GM12878 (cell line): ENCODE measurements around the gene LBH. TPM values are rescaled to one million over a fixed set of nuclear protein-coding genes. Genes with fewer than 3 reads are reported as not detected.

Experiments
- ATAC-seq: fragments of 200-7000 bp; cut with Tn5 transposase; 3 replicates; pipeline ENCODE4 v1.9.1; 2020; ENCODE audit warnings: mild to moderate bottlenecking, moderate library complexity
- BruUV-seq: library from RNA; stranded (reverse); fragments of 400-500 nt; replicated peaks from 2 replicates; lab custom pipeline; 2021; lab: Mats Ljungman, UMichigan
- CTCF ChIA-PET: fragments of 300-600 bp; sonication (Branson Sonifier 250); formaldehyde crosslinking; extraction: SDS; loops from one replicate; lab custom pipeline; 2021; ENCODE audit warnings: inconsistent platforms; lab: Yijun Ruan, JAX
- POLR2A ChIA-PET: fragments of 350-600 bp; formaldehyde crosslinking; extraction: SDS; loops from one replicate; lab custom pipeline; 2021; ENCODE audit warnings: inconsistent platforms; lab: Charles Lee
- RAD21 ChIA-PET: fragments of 300-600 bp; sonication (Branson Sonifier 250); formaldehyde crosslinking; loops from one replicate; lab custom pipeline; 2023; ENCODE audit warnings: antibody characterized with exemption; ENCODE audit not compliant: unreplicated experiment; lab: Charles Lee
- SMC1A ChIA-PET: fragments of 300-600 bp; sonication (Branson Sonifier 250); formaldehyde crosslinking; loops from one replicate; lab custom pipeline; 2023; ENCODE audit not compliant: unreplicated experiment, uncharacterized antibody; lab: Charles Lee
- DNase-seq: peaks from one replicate; pipeline ENCODE4 v3.0.0-alpha.2; 2011; ENCODE audit warnings: low read depth, low spot score
- FAIRE-seq: peaks from 3 replicates; lab custom pipeline; 2011; peaks lifted over from hg19 to GRCh38; lab: Jason Lieb, UNC
- H2AFZ ChIP-seq: 2 replicates; pipeline ENCODE4 v1.6.0; 2011; ENCODE audit warnings: low read depth, low read length, control low read depth; ENCODE audit not compliant: control insufficient read depth
- H3K27ac ChIP-seq: 2 replicates; pipeline ENCODE4 v1.5.1; 2011; ENCODE audit warnings: control low read depth; ENCODE audit not compliant: control insufficient read depth, insufficient read depth
- H3K27me3 ChIP-seq, 2 experiments: replicated peaks in 1 of 2; 2 replicates each; pipeline versions ENCODE4 v1.6.0 to v1.6.1; 2011; ENCODE audit warnings: low read length in 1 of 2; ENCODE audit not compliant: control insufficient read depth in 2 of 2, insufficient read depth in 2 of 2
- H3K36me3 ChIP-seq, 2 experiments: 2 replicates each; pipeline ENCODE4 v1.5.1; 2011; ENCODE audit warnings: low read length in 1 of 2; ENCODE audit not compliant: control insufficient read depth in 2 of 2, insufficient read depth in 2 of 2
- H3K4me1 ChIP-seq: 2 replicates; pipeline ENCODE4 v1.6.1; 2011; ENCODE audit warnings: mild to moderate bottlenecking, low read length, moderate library complexity, mixed read lengths; ENCODE audit not compliant: control insufficient read depth, insufficient read depth
- H3K4me2 ChIP-seq: 2 replicates; pipeline ENCODE4 v1.6.0; 2011; ENCODE audit warnings: control low read depth; ENCODE audit not compliant: control insufficient read depth, insufficient read depth
- H3K4me3 ChIP-seq: fragments of 200-600 bp; sonication (generic); 2 replicates; pipeline ENCODE4 v1.5.1; 2016
- H3K79me2 ChIP-seq: 2 replicates; pipeline ENCODE4 v1.6.0; 2011; ENCODE audit warnings: low read length; ENCODE audit not compliant: control insufficient read depth, insufficient read depth
- H3K9ac ChIP-seq: 2 replicates; pipeline ENCODE4 v1.8.0; 2011; ENCODE audit warnings: low read length, control low read depth, mixed read lengths; ENCODE audit not compliant: control insufficient read depth, insufficient read depth
- H3K9me3 ChIP-seq: replicated peaks from 3 replicates; pipeline ENCODE4 v1.5.1; 2011; ENCODE audit warnings: mild to moderate bottlenecking, low read length; ENCODE audit not compliant: control insufficient read depth, insufficient read depth
- H4K20me1 ChIP-seq: 2 replicates; pipeline ENCODE4 v1.6.0; 2011; ENCODE audit not compliant: control insufficient read depth, insufficient read depth
- EGR1 ChIP-seq, 2 experiments: IDR thresholded peaks; 1 replicate in 1 of 2; 2 replicates in 1 of 2; pipeline ENCODE4 v1.6.1; 2011 to 2012; ENCODE audit warnings: low read depth in 2 of 2, low read length in 2 of 2, borderline replicate concordance in 1 of 2, mild to moderate bottlenecking in 1 of 2, moderate library complexity in 1 of 2
- ETV6 ChIP-seq, 2 experiments: fragments of 450-650 bp in 1 of 2; IDR thresholded peaks in 1 of 2; conservative IDR thresholded peaks in 1 of 2; 2 replicates each; pipeline ENCODE4 v1.6.1; 2014; ENCODE audit warnings: antibody characterized with exemption in 1 of 2, borderline replicate concordance in 1 of 2, low read depth in 1 of 2, mild to moderate bottlenecking in 1 of 2, moderate library complexity in 1 of 2
- MEF2A ChIP-seq: IDR thresholded peaks from 2 replicates; pipeline ENCODE4 v1.6.1; 2011; ENCODE audit warnings: low read depth, mild to moderate bottlenecking, low read length, moderate library complexity; ENCODE audit not compliant: insufficient read depth
- NFYA ChIP-seq: IDR thresholded peaks from 2 replicates; pipeline ENCODE4 v1.6.1; 2011; ENCODE audit warnings: low read depth, mild to moderate bottlenecking, low read length, improper control_type of control experiment, borderline replicate concordance
- NFYB ChIP-seq: IDR thresholded peaks from 2 replicates; pipeline ENCODE4 v1.6.1; 2011; ENCODE audit warnings: low read depth, mild to moderate bottlenecking, low read length, improper control_type of control experiment, moderate library complexity; ENCODE audit not compliant: insufficient read depth
- NR2C1 ChIP-seq: fragments of 450-650 bp; IDR thresholded peaks from 2 replicates; pipeline ENCODE4 v1.6.1; 2017; ENCODE audit warnings: antibody characterized with exemption, mild to moderate bottlenecking, moderate library complexity
- RB1 ChIP-seq: fragments of 450-650 bp; formaldehyde crosslinking; IDR thresholded peaks from 2 replicates; pipeline ENCODE4 v1.6.1; 2017; ENCODE audit warnings: mild to moderate bottlenecking, borderline replicate concordance
- TAF1 ChIP-seq: IDR thresholded peaks from 2 replicates; pipeline ENCODE4 v1.6.1; 2011; ENCODE audit warnings: mild to moderate bottlenecking, low read depth, low read length, borderline replicate concordance
- TARDBP ChIP-seq: IDR thresholded peaks from 2 replicates; pipeline ENCODE4 v1.6.1; 2016; ENCODE audit warnings: borderline replicate concordance
- TCF3 ChIP-seq: IDR thresholded peaks from 2 replicates; pipeline ENCODE4 v1.6.1; 2012; ENCODE audit warnings: low read depth, mild to moderate bottlenecking, low read length, borderline replicate concordance; ENCODE audit not compliant: insufficient read depth
- ZNF217 ChIP-seq: fragments of 450-650 bp; IDR thresholded peaks from 2 replicates; pipeline ENCODE4 v1.6.1; 2017; ENCODE audit warnings: antibody characterized with exemption, mild to moderate bottlenecking
- ZNF274 ChIP-seq: IDR thresholded peaks from one replicate; pipeline ENCODE4 v1.8.0; 2011; ENCODE audit not compliant: insufficient read length, insufficient read depth
- ZSCAN29 ChIP-seq: fragments of 450-650 bp; IDR thresholded peaks from 2 replicates; pipeline ENCODE4 v1.6.1; 2017; ENCODE audit warnings: mild to moderate bottlenecking, moderate library complexity
- WGBS: methylation state at CpG from one replicate; pipeline ENCODE4 v1.1.6; 2016; ENCODE audit warnings: low lambda C conversion rate; ENCODE audit not compliant: insufficient replicate concordance, insufficient coverage; ENCODE audit errors: missing lambda C conversion rate; 5-methylcytosine and 5-hydroxymethylcytosine counted together
- in situ Hi-C: fragments of 300-500 bp; cut with MboI; formaldehyde crosslinking; loops from 9 replicates; pipeline ENCODE4 v1.14.3; 2018; ENCODE audit warnings: mixed read lengths
- intact Hi-C: fragments of 100-400 bp; cut with micrococcal nuclease; formaldehyde crosslinking; loops from one replicate; pipeline ENCODE4 v1.14.2; 2022; ENCODE audit not compliant: unreplicated experiment
- polyA plus RNA-seq, 11 experiments: library from polyadenylated mRNA; depleted of rRNA in 4 of 11; unstranded in 6 of 11; stranded (reverse) in 5 of 11; fragments of >200 nt; fragmentation: Nextera tagmentation in 4 of 11; fragmentation: Illumina TruSeq in 1 of 11; extraction: Ambion mirVana in 4 of 11; extraction: Trizol in 1 of 11; gene quantifications; 1 replicate in 1 of 11; 2 replicates in 10 of 11; pipeline versions ENCODE4 v1.2.1 to v1.2.3, GENCODE V29; 2011 to 2016; ENCODE audit warnings: inconsistent platforms in 2 of 11, missing spikeins in 2 of 11, low read depth in 1 of 11
- total RNA-seq, 4 experiments: library from RNA; depleted of rRNA in 3 of 4; stranded (reverse); fragments of >200 nt in 3 of 4; fragmentation: Illumina TruSeq in 1 of 4; extraction: Trizol in 1 of 4; gene quantifications; 2 replicates each; pipeline versions ENCODE4 v1.2.1 to v1.2.3, GENCODE V29; 2013 to 2021
- TF ChIP-seq, protein P1 (sequence below): IDR thresholded peaks from 2 replicates; pipeline ENCODE4 v1.6.1; 2012; ENCODE audit warnings: low read depth, low read length, improper control_type of control experiment
- TF ChIP-seq, protein P2 (sequence below): fragments of 450-650 bp; formaldehyde crosslinking; IDR thresholded peaks from 2 replicates; pipeline ENCODE4 v1.4.0; 2020; ENCODE audit warnings: mild to moderate bottlenecking, moderate library complexity

Gene LBH
- total and polyA plus RNA-seq, 10 of the 15 experiments (the other 5 are each of a cell fraction or from before 2014, with no cell fraction given), result 9.3 to 133 (median 34.1) TPM

DNA sequence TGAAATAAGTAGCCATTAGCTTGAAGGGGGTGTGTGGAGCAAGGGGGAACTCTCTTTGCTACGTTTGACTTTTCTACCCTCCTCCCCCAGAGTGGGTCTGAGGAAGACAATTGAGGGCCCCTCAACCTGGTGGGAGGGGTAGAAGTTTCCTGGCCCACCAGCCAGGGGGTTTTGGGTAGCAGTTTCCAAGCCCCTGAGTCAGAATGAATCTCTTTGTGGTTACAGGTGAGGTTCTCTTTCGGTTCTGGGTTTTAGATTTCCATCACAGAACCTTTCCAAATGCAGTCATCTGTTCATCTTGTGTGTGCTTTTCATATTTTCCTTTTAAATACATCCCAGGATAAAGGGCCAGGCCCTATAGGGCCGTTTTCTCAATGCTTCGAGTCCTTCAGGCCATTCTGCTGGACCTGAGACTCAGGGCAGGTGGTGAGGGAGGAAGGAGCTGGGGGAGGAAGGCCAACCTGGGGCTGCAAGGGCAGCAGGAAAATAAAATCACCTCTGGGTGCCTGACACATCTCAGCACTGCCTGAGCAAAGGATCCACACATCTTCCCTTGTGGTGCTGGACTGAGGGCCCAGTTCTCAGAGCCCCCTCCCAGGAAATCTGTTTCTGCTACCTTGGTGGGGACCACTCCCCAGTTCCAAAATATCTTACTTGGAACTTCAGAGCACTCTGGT is 4.7 kb downstream of the LBH start:
- Histone ChIP-seq H3K4me3 (peak overlapping the region; percentile 80; the same call in 1 of the 2 replicates), H2AFZ (no peak overlapping the region), H3K4me2 (no peak overlapping the region), H3K79me2 (peaks cover 20% of the 10 kb centered on the region), H4K20me1 (no peaks in the 10 kb centered on the region), H3K27me3 (no peaks in the 10 kb centered on the region), H3K36me3 (no peaks in the 10 kb centered on the region; a peak in 2 of 4 replicates), H3K4me1 (peaks cover 35% of the 10 kb centered on the region), H3K9ac (no peak overlapping the region), H3K27ac (peak overlapping the region; percentile 3; the same call in 1 of the 2 replicates), H3K9me3 (peaks cover 24% of the 10 kb centered on the region; the same call in 2 of the 3 replicates)
- FAIRE-seq, result no peak
- no TSS peak for BruUV-seq
- RAD21 ChIA-PET, result interaction anchor here (2.7 to 18.4 kb wide), 3 partner anchors 9 to 100 kb away, joined by 13 to 322 read pairs (median 148); no protein-coding TSS in a partner anchor
- intact Hi-C loops (loop anchor here (2.0 to 10.0 kb wide), 4 partner anchors 53 to 249 kb away; partner anchors contain the start of gene LCLAT1), in situ Hi-C loops (no loop called here)
- POLR2A ChIA-PET, result interaction anchor here (0.6 to 2.7 kb wide), 9 partner anchors 9 to 187 kb away, joined by 3 to 10 read pairs (median 3); no protein-coding TSS in a partner anchor
- CTCF ChIA-PET, result interaction anchor here (0.6 to 9.9 kb wide), 10 partner anchors 12 to 935 kb away, joined by 3 to 104 read pairs (median 6); partner anchors contain the start of gene YPEL5
- no peak for DNase-seq
- no peak for ATAC-seq
- 16% methylated on average over 4 of the region's 4 CpGs for WGBS
- SMC1A ChIA-PET, result interaction anchor here (0.6 to 25.4 kb wide), 13 partner anchors 12 to 476 kb away, joined by 3 to 444 read pairs (median 3); no protein-coding TSS in a partner anchor
- TF ChIP-seq TAF1, result no peak
- TF ChIP-seq, protein P1, sequence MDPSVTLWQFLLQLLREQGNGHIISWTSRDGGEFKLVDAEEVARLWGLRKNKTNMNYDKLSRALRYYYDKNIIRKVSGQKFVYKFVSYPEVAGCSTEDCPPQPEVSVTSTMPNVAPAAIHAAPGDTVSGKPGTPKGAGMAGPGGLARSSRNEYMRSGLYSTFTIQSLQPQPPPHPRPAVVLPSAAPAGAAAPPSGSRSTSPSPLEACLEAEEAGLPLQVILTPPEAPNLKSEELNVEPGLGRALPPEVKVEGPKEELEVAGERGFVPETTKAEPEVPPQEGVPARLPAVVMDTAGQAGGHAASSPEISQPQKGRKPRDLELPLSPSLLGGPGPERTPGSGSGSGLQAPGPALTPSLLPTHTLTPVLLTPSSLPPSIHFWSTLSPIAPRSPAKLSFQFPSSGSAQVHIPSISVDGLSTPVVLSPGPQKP, result no peak
- TF ChIP-seq ZSCAN29, result no peak
- no peak for TF ChIP-seq ZNF274
- peak; percentile 73; the same call in 1 of the 2 replicates for TF ChIP-seq TCF3
- TF ChIP-seq NFYA, result no peak
- 0 out of 2 replicates have a peak, but pooled peaks have one; percentile 74 for TF ChIP-seq ZNF217
- no peak for TF ChIP-seq NR2C1
- TF ChIP-seq ETV6 (conservative IDR thresholded peaks at IDR 0.05 in 1 of 2, IDR thresholded peaks at IDR 0.05 in 1 of 2; ENCODE audit: borderline replicate concordance in 1 of 2, low read depth in 1 of 2), result peak in 1 of 2 experiments; percentile 78; a peak in 2 of 4 replicates
- TF ChIP-seq TARDBP, result no peak
- TF ChIP-seq, protein P2, sequence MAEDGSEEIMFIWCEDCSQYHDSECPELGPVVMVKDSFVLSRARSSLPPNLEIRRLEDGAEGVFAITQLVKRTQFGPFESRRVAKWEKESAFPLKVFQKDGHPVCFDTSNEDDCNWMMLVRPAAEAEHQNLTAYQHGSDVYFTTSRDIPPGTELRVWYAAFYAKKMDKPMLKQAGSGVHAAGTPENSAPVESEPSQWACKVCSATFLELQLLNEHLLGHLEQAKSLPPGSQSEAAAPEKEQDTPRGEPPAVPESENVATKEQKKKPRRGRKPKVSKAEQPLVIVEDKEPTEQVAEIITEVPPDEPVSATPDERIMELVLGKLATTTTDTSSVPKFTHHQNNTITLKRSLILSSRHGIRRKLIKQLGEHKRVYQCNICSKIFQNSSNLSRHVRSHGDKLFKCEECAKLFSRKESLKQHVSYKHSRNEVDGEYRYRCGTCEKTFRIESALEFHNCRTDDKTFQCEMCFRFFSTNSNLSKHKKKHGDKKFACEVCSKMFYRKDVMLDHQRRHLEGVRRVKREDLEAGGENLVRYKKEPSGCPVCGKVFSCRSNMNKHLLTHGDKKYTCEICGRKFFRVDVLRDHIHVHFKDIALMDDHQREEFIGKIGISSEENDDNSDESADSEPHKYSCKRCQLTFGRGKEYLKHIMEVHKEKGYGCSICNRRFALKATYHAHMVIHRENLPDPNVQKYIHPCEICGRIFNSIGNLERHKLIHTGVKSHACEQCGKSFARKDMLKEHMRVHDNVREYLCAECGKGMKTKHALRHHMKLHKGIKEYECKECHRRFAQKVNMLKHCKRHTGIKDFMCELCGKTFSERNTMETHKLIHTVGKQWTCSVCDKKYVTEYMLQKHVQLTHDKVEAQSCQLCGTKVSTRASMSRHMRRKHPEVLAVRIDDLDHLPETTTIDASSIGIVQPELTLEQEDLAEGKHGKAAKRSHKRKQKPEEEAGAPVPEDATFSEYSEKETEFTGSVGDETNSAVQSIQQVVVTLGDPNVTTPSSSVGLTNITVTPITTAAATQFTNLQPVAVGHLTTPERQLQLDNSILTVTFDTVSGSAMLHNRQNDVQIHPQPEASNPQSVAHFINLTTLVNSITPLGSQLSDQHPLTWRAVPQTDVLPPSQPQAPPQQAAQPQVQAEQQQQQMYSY (CRISPR knock-in tag), result no peak
- peak in 1 of 2 experiments; percentile 26; a peak in 1 of 3 replicates for TF ChIP-seq EGR1 (IDR thresholded peaks at IDR 0.05; ENCODE audit: borderline replicate concordance in 1 of 2, low read depth in 2 of 2, low read length in 2 of 2)
- TF ChIP-seq NFYB, result no peak
- TF ChIP-seq MEF2A, result 0 out of 2 replicates have a peak, but pooled peaks have one; percentile 55
- no peak for TF ChIP-seq RB1
